GM18870 (cell line): ENCODE measurements around the gene FAM118A.
"Not testable (repeated sequence)": the region's sequence is repeated elsewhere in the genome, so short reads cannot be mapped to it uniquely, and the experiment has no call there.

ENCODE experiments used
- ATAC-seq: cut with Tn5 transposase; IDR thresholded peaks from one replicate; pipeline ENCODE4 v1.9.1; 2021; ENCODE audit warnings: moderate library complexity; ENCODE audit not compliant: unreplicated experiment

Gene FAM118A

GRCh38 chr22:45309422-45310227 is at the start of gene FAM118A:
Gene FAM118A, plus strand, starts transcription at chr22:45309934. Its CDS starts 12,446 bp downstream, at chr22:45322380.
- peak; percentile 54 for ATAC-seq

GRCh38 chr22:45260395-45260759 is 49.4 kb upstream of the FAM118A start:
- ATAC-seq, result not testable (repeated sequence)

GRCh38 chr22:45261407-45262088 is 48.2 kb upstream of the FAM118A start:
- ATAC-seq, result no peak

GRCh38 chr22:45262195-45262930 is 47.4 kb upstream of the FAM118A start:
- no peak for ATAC-seq

- no peak for ATAC-seq
Observed at GRCh38 chr22:45262931-45263462, 46.7 kb upstream of the FAM118A start.

GRCh38 chr22:45263463-45264269 is 46.1 kb upstream of the FAM118A start:
- no peak for ATAC-seq

- ATAC-seq, result no peak
Observed at GRCh38 chr22:45265535-45265934, 44.2 kb upstream of the FAM118A start.

GRCh38 chr22:45268167-45268957 is 41.4 kb upstream of the FAM118A start:
- ATAC-seq, result no peak

- no peak for ATAC-seq
Observed at GRCh38 chr22:45268958-45269844, 40.5 kb upstream of the FAM118A start.

- no peak for ATAC-seq
Observed at GRCh38 chr22:45270095-45271020, 39.4 kb upstream of the FAM118A start.

- ATAC-seq, result no peak
Observed at GRCh38 chr22:45271667-45272201, 38.0 kb upstream of the FAM118A start.

- ATAC-seq, result no peak
Observed at GRCh38 chr22:45272498-45272897, 37.2 kb upstream of the FAM118A start.

- no peak for ATAC-seq
Observed at GRCh38 chr22:45273452-45274075, 36.2 kb upstream of the FAM118A start.

- ATAC-seq, result no peak
Observed at GRCh38 chr22:45276507-45277105, 33.1 kb upstream of the FAM118A start.

- not testable (repeated sequence) for ATAC-seq
Observed at GRCh38 chr22:45277720-45278119, 32.0 kb upstream of the FAM118A start.

- ATAC-seq, result no peak
Observed at GRCh38 chr22:45278125-45278524, 31.6 kb upstream of the FAM118A start.

- no peak for ATAC-seq
Observed at GRCh38 chr22:45280587-45280980, 29.1 kb upstream of the FAM118A start.
